GM18907 (cell line): Measurements from ENCODE around the gene FCGBP.
"Not testable (repeated sequence)": the region's sequence is repeated elsewhere in the genome, so short reads cannot be mapped to it uniquely, and the experiment has no call there.

Source experiments
- ATAC-seq: cut with Tn5 transposase; IDR thresholded peaks from one replicate; pipeline ENCODE4 v1.9.1; 2021; ENCODE audit warnings: mild to moderate bottlenecking, moderate library complexity; ENCODE audit not compliant: unreplicated experiment

The FCGBP gene

GRCh38 chr19:39892506-39892902 lies 41.9 kb downstream of the FCGBP start:
- not testable (repeated sequence) for ATAC-seq

- ATAC-seq: not testable (repeated sequence)
These were observed 42.6 kb downstream of the FCGBP start for GRCh38 chr19:39891660-39892505.

GRCh38 chr19:39890755-39891551 lies 43.5 kb downstream of the FCGBP start:
- no peak for ATAC-seq

GRCh38 chr19:39889872-39890754 lies 44.3 kb downstream of the FCGBP start:
- ATAC-seq: not testable (repeated sequence)

GRCh38 chr19:39887456-39887951 lies 46.9 kb downstream of the FCGBP start:
- ATAC-seq: not testable (repeated sequence)

- ATAC-seq: not testable (repeated sequence)
These were observed 48.4 kb downstream of the FCGBP start for GRCh38 chr19:39885821-39886554.

GRCh38 chr19:39884721-39885120 lies 49.7 kb downstream of the FCGBP start:
- not testable (repeated sequence) for ATAC-seq
